Panc1 (cell line): ENCODE results near the gene ANTXR1. TPM values are rescaled to one million over a fixed set of nuclear protein-coding genes. Genes with fewer than 3 reads are reported as not detected.

Experiments used
- ATAC-seq: fragments of 200-7000 bp; cut with Tn5 transposase; 2 replicates; pipeline ENCODE4 v1.9.1; 2020; ENCODE audit warnings: mild to moderate bottlenecking, moderate library complexity
- BruUV-seq: library from RNA; stranded (reverse); fragments of 400-500 nt; replicated peaks from 2 replicates; lab custom pipeline; 2021; lab: Mats Ljungman, UMichigan
- CTCF ChIA-PET: fragments of 300-600 bp; sonication (Branson Sonifier 250); formaldehyde crosslinking; loops from one replicate; lab custom pipeline; 2022; ENCODE audit warnings: antibody characterized with exemption; lab: Charles Lee
- POLR2A ChIA-PET: fragments of 300-600 bp; sonication (Branson Sonifier 250); formaldehyde crosslinking; loops from one replicate; lab custom pipeline; 2022; ENCODE audit warnings: antibody characterized with exemption; lab: Charles Lee
- DNase-seq: peaks from one replicate; pipeline ENCODE4 v3.0.0-alpha.2; 2010; ENCODE audit warnings: low read depth, low spot score
- H3K27ac ChIP-seq: 2 replicates; pipeline ENCODE4 v1.5.1; 2011; ENCODE audit warnings: mild to moderate bottlenecking, low read length, inconsistent platforms
- H3K27me3 ChIP-seq: fragments of 200-500 bp; sonication (Bioruptor generic); 2 replicates; pipeline ENCODE4 v1.6.0; 2014; ENCODE audit warnings: low read length, inconsistent platforms; ENCODE audit not compliant: control insufficient read depth, insufficient read depth
- H3K36me3 ChIP-seq: fragments of 200-500 bp; sonication (Bioruptor generic); 2 replicates; pipeline ENCODE4 v1.5.1; 2014; ENCODE audit warnings: inconsistent platforms, mild to moderate bottlenecking, low read length, moderate library complexity; ENCODE audit not compliant: control insufficient read depth, insufficient read depth
- H3K4me1 ChIP-seq: 2 replicates; pipeline ENCODE4 v1.5.1; 2011; ENCODE audit warnings: inconsistent platforms, mild to moderate bottlenecking, low read length, moderate library complexity; ENCODE audit not compliant: control insufficient read depth, insufficient read depth
- H3K4me3 ChIP-seq, 2 experiments: 2 replicates each; pipeline ENCODE4 v1.5.1; 2011 to 2012; ENCODE audit warnings: low read depth in 2 of 2, low read length in 2 of 2, mild to moderate bottlenecking in 2 of 2, inconsistent platforms in 1 of 2, moderate library complexity in 1 of 2
- H3K9me3 ChIP-seq: fragments of 200-500 bp; sonication (Bioruptor generic); 2 replicates; pipeline ENCODE4 v1.5.1; 2014; ENCODE audit warnings: low read depth, mild to moderate bottlenecking, inconsistent platforms, low read length, moderate library complexity; ENCODE audit not compliant: control insufficient read depth, insufficient read depth
- CTCF ChIP-seq: fragments of 450-650 bp; IDR thresholded peaks from 2 replicates; pipeline ENCODE4 v1.5.1; 2017; ENCODE audit warnings: mild to moderate bottlenecking
- POLR2AphosphoS5 ChIP-seq: IDR thresholded peaks from 2 replicates; pipeline ENCODE4 v1.6.1; 2012; ENCODE audit warnings: mild to moderate bottlenecking, low read depth, low read length, moderate library complexity
- REST ChIP-seq, 2 experiments: IDR thresholded peaks; 2 replicates each; pipeline ENCODE4 v1.6.1; 2011 to 2012; ENCODE audit warnings: low read depth in 2 of 2, control low read depth in 1 of 2, low read length in 1 of 2, mild to moderate bottlenecking in 1 of 2, moderate library complexity in 1 of 2; ENCODE audit not compliant: insufficient read depth in 1 of 2
- SIN3A ChIP-seq: IDR thresholded peaks from 2 replicates; pipeline ENCODE4 v1.6.1; 2012; ENCODE audit warnings: low read depth, mild to moderate bottlenecking, low read length, moderate library complexity, borderline replicate concordance; ENCODE audit not compliant: insufficient read depth
- TCF7L2 ChIP-seq: IDR thresholded peaks from 2 replicates; pipeline ENCODE4 v1.6.1; 2011; ENCODE audit warnings: mild to moderate bottlenecking, low read depth, low read length, inconsistent platforms
- in situ Hi-C: cut with HindIII; loops from 2 replicates; pipeline ENCODE4 v1.10.0; 2016; ENCODE audit warnings: low sequenced_read_pairs, low pct_unique_long_range_greater_than_20kb
- intact Hi-C: fragments of 100-400 bp; cut with micrococcal nuclease; formaldehyde crosslinking; loops from one replicate; pipeline ENCODE4 v1.10.0; 2022; ENCODE audit not compliant: unreplicated experiment
- total RNA-seq: library from RNA; stranded (reverse); gene quantifications from one replicate; pipeline ENCODE4 v1.2.1, GENCODE V29; 2021; ENCODE audit not compliant: unreplicated experiment

Gene ANTXR1
- total RNA-seq, 1 experiment from 2014 or later: 132 TPM

GRCh38 chr2:68992933-68993332, 20.0 kb upstream of the ANTXR1 start:
- H3K27ac ChIP-seq: no peak overlapping the region
- intact Hi-C loops: no loop called here
- no peak overlapping the region for H3K4me3 ChIP-seq
- ATAC-seq: no peak
- no peaks in the 10 kb centered on the region for H3K9me3 ChIP-seq
- CTCF ChIA-PET: interaction anchor here (0.6 kb wide), 1 partner anchor 386 kb away, joined by 4 read pairs; no protein-coding TSS in a partner anchor
- no TSS peak for BruUV-seq
- H3K27me3 ChIP-seq: no peaks in the 10 kb centered on the region
- H3K36me3 ChIP-seq: no peaks in the 10 kb centered on the region
- in situ Hi-C loops: no loop called here
- no peak for DNase-seq
- POLR2A ChIA-PET: interaction anchor here (0.6 kb wide), 1 partner anchor 15 kb away, joined by 3 read pairs; no protein-coding TSS in a partner anchor
- TF ChIP-seq SIN3A: no peak
- H3K4me1 ChIP-seq: no peaks in the 10 kb centered on the region

- DNase-seq: no peak
- intact Hi-C loops: no loop called here
- no peak overlapping the region for H3K4me3 ChIP-seq
- H3K4me1 ChIP-seq: no peaks in the 10 kb centered on the region
- TF ChIP-seq POLR2AphosphoS5 (no peak), REST (IDR thresholded peaks at IDR 0.05; ENCODE audit: insufficient read depth in 1 of 2, low read depth in 2 of 2, low read length in 1 of 2) (no peak), SIN3A (no peak), CTCF (no peak), TCF7L2 (no peak)
- ChIA-PET POLR2A (interaction anchor here (0.6 kb wide), 1 partner anchor 15 kb away, joined by 3 read pairs; no protein-coding TSS in a partner anchor), CTCF (interaction anchor here (0.6 kb wide), 1 partner anchor 385 kb away, joined by 4 read pairs; no protein-coding TSS in a partner anchor)
- H3K27ac ChIP-seq: no peak overlapping the region
- BruUV-seq: no TSS peak
- in situ Hi-C loops: no loop called here
- H3K27me3 ChIP-seq: no peaks in the 10 kb centered on the region
- no peaks in the 10 kb centered on the region for H3K9me3 ChIP-seq
- no peaks in the 10 kb centered on the region for H3K36me3 ChIP-seq
- ATAC-seq: no peak
These were observed 19.3 kb upstream of the ANTXR1 start for GRCh38 chr2:68993660-68994059.

GRCh38 chr2:68994864-68995263, 18.1 kb upstream of the ANTXR1 start:
- intact Hi-C loops: no loop called here
- no peaks in the 10 kb centered on the region for H3K9me3 ChIP-seq
- no peaks in the 10 kb centered on the region for H3K4me1 ChIP-seq
- H3K4me3 ChIP-seq: no peak overlapping the region
- H3K27ac ChIP-seq: no peak overlapping the region
- ATAC-seq (no peak), DNase-seq (no peak)
- ChIA-PET CTCF (no interaction called here), POLR2A (no interaction called here)
- in situ Hi-C loops: no loop called here
- H3K27me3 ChIP-seq: no peaks in the 10 kb centered on the region
- no TSS peak for BruUV-seq
- TF ChIP-seq REST (IDR thresholded peaks at IDR 0.05; ENCODE audit: insufficient read depth in 1 of 2, low read depth in 2 of 2, low read length in 1 of 2): no peak
- TF ChIP-seq CTCF: no peak
- TF ChIP-seq SIN3A: no peak
- TF ChIP-seq POLR2AphosphoS5: no peak
- TF ChIP-seq TCF7L2: no peak
- no peaks in the 10 kb centered on the region for H3K36me3 ChIP-seq
